HEK293 (cell line): ENCODE results near the gene KNOP1.
A peak's percentile ranks its signal among the peaks of the same experiment; 100 is the strongest.

Experiments
- CTCF ChIA-PET: fragments of 350-600 bp; formaldehyde crosslinking; extraction: SDS; loops from one replicate; lab custom pipeline; 2021; ENCODE audit warnings: antibody characterized with exemption; lab: Yijun Ruan, JAX
- POLR2A ChIA-PET: fragments of 300-600 bp; formaldehyde crosslinking; extraction: SDS; loops from one replicate; lab custom pipeline; 2020; ENCODE audit warnings: antibody characterized with exemption, inconsistent platforms; lab: Yijun Ruan, JAX
- H3K27ac ChIP-seq: fragments of 200-500 bp; sonication (Bioruptor generic); 2 replicates; pipeline ENCODE4 v1.5.1; 2014; ENCODE audit warnings: low read depth, low read length, control low read depth, inconsistent platforms; ENCODE audit errors: extremely low read depth
- H3K36me3 ChIP-seq, 2 experiments: fragments of 200-500 bp in 1 of 2; sonication (Bioruptor generic) in 1 of 2; 1 replicate in 1 of 2; 2 replicates in 1 of 2; pipeline ENCODE4 v1.5.1; 2014 to 2017; ENCODE audit warnings: inconsistent platforms in 2 of 2, low read length in 2 of 2; ENCODE audit not compliant: control insufficient read depth in 2 of 2, insufficient read depth in 1 of 2
- H3K4me1 ChIP-seq: fragments of 200-500 bp; sonication (Bioruptor generic); 2 replicates; pipeline ENCODE4 v1.5.1; 2014; ENCODE audit warnings: mild to moderate bottlenecking, low read length, inconsistent platforms; ENCODE audit not compliant: control insufficient read depth, insufficient read depth
- H3K4me3 ChIP-seq: 2 replicates; pipeline ENCODE4 v1.5.1; 2011; ENCODE audit warnings: low read depth, mild to moderate bottlenecking, control low read depth, low read length, moderate library complexity
- H3K9me3 ChIP-seq: fragments of 200-500 bp; sonication (Bioruptor generic); 2 replicates; pipeline ENCODE4 v1.5.1; 2014; ENCODE audit warnings: low read depth, low read length, inconsistent platforms; ENCODE audit not compliant: control insufficient read depth, insufficient read depth
- REST ChIP-seq: fragments of 450-650 bp; formaldehyde crosslinking; IDR thresholded peaks from 2 replicates; pipeline ENCODE4 v1.5.1; 2016; ENCODE audit warnings: missing biosample characterization, missing genetic modification characterization
- ZBTB8A ChIP-seq: fragments of 450-650 bp; formaldehyde crosslinking; IDR thresholded peaks from 2 replicates; pipeline ENCODE4 v1.5.1; 2016; ENCODE audit warnings: missing biosample characterization, missing genetic modification characterization
- ZNF140 ChIP-seq: fragments of 450-650 bp; formaldehyde crosslinking; IDR thresholded peaks from 2 replicates; pipeline ENCODE4 v1.5.1; 2016; ENCODE audit warnings: missing biosample characterization, missing genetic modification characterization
- ZNF19 ChIP-seq: fragments of 450-650 bp; formaldehyde crosslinking; IDR thresholded peaks from 2 replicates; pipeline ENCODE4; 2016; ENCODE audit warnings: missing biosample characterization, missing genetic modification characterization, low read depth
- ZNF202 ChIP-seq: fragments of 450-650 bp; formaldehyde crosslinking; IDR thresholded peaks from 2 replicates; pipeline ENCODE4 v1.5.1; 2016; ENCODE audit warnings: missing biosample characterization, missing genetic modification characterization, borderline replicate concordance
- ZNF223 ChIP-seq: fragments of 450-650 bp; formaldehyde crosslinking; IDR thresholded peaks from 2 replicates; pipeline ENCODE4 v1.5.1; 2016; ENCODE audit warnings: missing biosample characterization, missing genetic modification characterization
- ZNF266 ChIP-seq: fragments of 450-650 bp; formaldehyde crosslinking; IDR thresholded peaks from 2 replicates; pipeline ENCODE4 v1.5.1; 2016; ENCODE audit warnings: missing biosample characterization, missing genetic modification characterization, low read depth
- ZNF292 ChIP-seq: fragments of 450-650 bp; formaldehyde crosslinking; IDR thresholded peaks from 2 replicates; pipeline ENCODE4 v1.5.1; 2016; ENCODE audit warnings: low read depth, missing biosample characterization, missing genetic modification characterization, borderline replicate concordance
- ZNF341 ChIP-seq: fragments of 450-650 bp; formaldehyde crosslinking; IDR thresholded peaks from 2 replicates; pipeline ENCODE4; 2016; ENCODE audit warnings: low read depth, missing biosample characterization, missing genetic modification characterization
- ZNF394 ChIP-seq: fragments of 450-650 bp; formaldehyde crosslinking; IDR thresholded peaks from 2 replicates; pipeline ENCODE4 v1.5.1; 2016; ENCODE audit warnings: missing biosample characterization, missing genetic modification characterization, mild to moderate bottlenecking, moderate library complexity, borderline replicate concordance
- ZNF404 ChIP-seq: fragments of 450-650 bp; formaldehyde crosslinking; IDR thresholded peaks from 2 replicates; pipeline ENCODE4 v1.5.1; 2017; ENCODE audit warnings: missing biosample characterization, missing genetic modification characterization
- ZNF426 ChIP-seq: fragments of 450-650 bp; formaldehyde crosslinking; IDR thresholded peaks from 2 replicates; pipeline ENCODE4 v1.5.1; 2017; ENCODE audit warnings: missing biosample characterization, missing genetic modification characterization, mild to moderate bottlenecking, inconsistent platforms, moderate library complexity
- ZNF510 ChIP-seq: fragments of 450-650 bp; formaldehyde crosslinking; IDR thresholded peaks from 2 replicates; pipeline ENCODE4 v1.5.1; 2018; ENCODE audit warnings: mild to moderate bottlenecking, missing genetic modification characterization, missing biosample characterization; ENCODE audit not compliant: insufficient replicate concordance
- ZNF514 ChIP-seq: fragments of 450-650 bp; formaldehyde crosslinking; IDR thresholded peaks from 2 replicates; pipeline ENCODE4 v1.5.1; 2016; ENCODE audit warnings: missing biosample characterization, missing genetic modification characterization
- ZNF530 ChIP-seq: fragments of 450-650 bp; formaldehyde crosslinking; IDR thresholded peaks from 2 replicates; pipeline ENCODE4 v1.5.1; 2016; ENCODE audit warnings: low read depth, missing biosample characterization, missing genetic modification characterization
- ZNF555 ChIP-seq: fragments of 450-650 bp; formaldehyde crosslinking; conservative IDR thresholded peaks from 2 replicates; pipeline ENCODE4 v1.5.1; 2017; ENCODE audit warnings: missing biosample characterization, mild to moderate bottlenecking, missing genetic modification characterization, inconsistent platforms
- ZNF558 ChIP-seq: fragments of 450-650 bp; formaldehyde crosslinking; IDR thresholded peaks from 2 replicates; pipeline ENCODE4 v1.5.1; 2016; ENCODE audit warnings: missing biosample characterization, missing genetic modification characterization
- ZNF560 ChIP-seq: fragments of 450-650 bp; formaldehyde crosslinking; IDR thresholded peaks from 2 replicates; pipeline ENCODE4 v1.5.1; 2017; ENCODE audit warnings: missing biosample characterization, missing genetic modification characterization, borderline replicate concordance
- ZNF629 ChIP-seq: fragments of 450-650 bp; formaldehyde crosslinking; IDR thresholded peaks from 2 replicates; pipeline ENCODE4 v1.5.1; 2017; ENCODE audit warnings: missing biosample characterization, missing genetic modification characterization
- ZNF654 ChIP-seq: fragments of 450-650 bp; formaldehyde crosslinking; IDR thresholded peaks from 2 replicates; pipeline ENCODE4 v1.5.1; 2016; ENCODE audit warnings: low read depth, missing biosample characterization, missing genetic modification characterization
- ZNF664 ChIP-seq: fragments of 450-650 bp; formaldehyde crosslinking; IDR thresholded peaks from 2 replicates; pipeline ENCODE4 v1.5.1; 2016; ENCODE audit warnings: missing biosample characterization, missing genetic modification characterization
- ZNF791 ChIP-seq: fragments of 450-650 bp; formaldehyde crosslinking; IDR thresholded peaks from 2 replicates; pipeline ENCODE4 v1.5.1; 2016; ENCODE audit warnings: missing biosample characterization, missing genetic modification characterization
- TF ChIP-seq, protein P1 (sequence below): IDR thresholded peaks from 2 replicates; pipeline ENCODE4 v1.6.1; 2011; ENCODE audit warnings: mild to moderate bottlenecking, low read depth, low read length, borderline replicate concordance

KNOP1 gene

GRCh38 chr16:19679281-19679680 lies 38.7 kb downstream of the KNOP1 start (continued):
- TF ChIP-seq ZNF530 (tag by site-specific recombination) (peak; percentile 39; the same call in 1 of the 2 replicates), ZNF629 (tag by site-specific recombination) (peak; percentile 70), ZNF664 (tag by site-specific recombination) (peak; percentile 75), ZNF514 (tag by site-specific recombination) (0 out of 2 replicates have a peak, but pooled peaks have one; percentile 32), ZNF19 (tag by site-specific recombination) (peak; percentile 85; the same call in 1 of the 2 replicates), ZNF791 (tag by site-specific recombination) (peak; percentile 72), ZNF555 (tag by site-specific recombination) (peak; percentile 90), ZNF266 (tag by site-specific recombination) (peak; percentile 90), ZNF140 (peak; percentile 89; the same call in 1 of the 2 replicates), ZNF654 (tag by site-specific recombination) (peak; percentile 63), ZNF404 (tag by site-specific recombination) (0 out of 2 replicates have a peak, but pooled peaks have one; percentile 56), ZNF394 (peak; percentile 97), ZNF202 (tag by site-specific recombination) (peak; percentile 92; the same call in 1 of the 2 replicates), ZNF560 (tag by site-specific recombination) (peak; percentile 91; the same call in 1 of the 2 replicates), ZNF510 (peak; percentile 79), ZNF426 (tag by site-specific recombination) (peak; percentile 92), ZNF223 (tag by site-specific recombination) (0 out of 2 replicates have a peak, but pooled peaks have one; percentile 21), ZNF558 (tag by site-specific recombination) (peak; percentile 72; the same call in 1 of the 2 replicates), ZNF292 (tag by site-specific recombination) (peak; percentile 39; the same call in 1 of the 2 replicates), REST (tag by site-specific recombination) (peak; percentile 82), ZBTB8A (peak; percentile 81), ZNF341 (peak; percentile 30; the same call in 1 of the 2 replicates)

- no peak overlapping the region for H3K27ac ChIP-seq
- TF ChIP-seq, protein P1, sequence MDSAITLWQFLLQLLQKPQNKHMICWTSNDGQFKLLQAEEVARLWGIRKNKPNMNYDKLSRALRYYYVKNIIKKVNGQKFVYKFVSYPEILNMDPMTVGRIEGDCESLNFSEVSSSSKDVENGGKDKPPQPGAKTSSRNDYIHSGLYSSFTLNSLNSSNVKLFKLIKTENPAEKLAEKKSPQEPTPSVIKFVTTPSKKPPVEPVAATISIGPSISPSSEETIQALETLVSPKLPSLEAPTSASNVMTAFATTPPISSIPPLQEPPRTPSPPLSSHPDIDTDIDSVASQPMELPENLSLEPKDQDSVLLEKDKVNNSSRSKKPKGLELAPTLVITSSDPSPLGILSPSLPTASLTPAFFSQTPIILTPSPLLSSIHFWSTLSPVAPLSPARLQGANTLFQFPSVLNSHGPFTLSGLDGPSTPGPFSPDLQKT: no peak
- no peak overlapping the region for H3K4me3 ChIP-seq
- ChIA-PET CTCF (interaction anchor here (0.6 to 1.0 kb wide), 2 partner anchors 119 to 208 kb away, joined by 3 read pairs; no protein-coding TSS in a partner anchor), POLR2A (interaction anchor here (0.6 kb wide), 1 partner anchor 496 kb away, joined by 4 read pairs; no protein-coding TSS in a partner anchor)
- H3K36me3 ChIP-seq: peaks cover 6 to 12% of the 10 kb centered on the region in 2 experiments; a peak in 2 of 3 replicates
- no peaks in the 10 kb centered on the region for H3K9me3 ChIP-seq
- H3K4me1 ChIP-seq: no peaks in the 10 kb centered on the region
Measured at GRCh38 chr16:19678804-19679203, 39.2 kb downstream of the KNOP1 start.
